ENCODE data around the gene IL1RN. TPM values are rescaled to one million over a fixed set of nuclear protein-coding genes. Genes with fewer than 3 reads are reported as not detected.

IL1RN gene
- polyA plus RNA-seq, 1 donor from 2014 or later: not detected

DNA sequence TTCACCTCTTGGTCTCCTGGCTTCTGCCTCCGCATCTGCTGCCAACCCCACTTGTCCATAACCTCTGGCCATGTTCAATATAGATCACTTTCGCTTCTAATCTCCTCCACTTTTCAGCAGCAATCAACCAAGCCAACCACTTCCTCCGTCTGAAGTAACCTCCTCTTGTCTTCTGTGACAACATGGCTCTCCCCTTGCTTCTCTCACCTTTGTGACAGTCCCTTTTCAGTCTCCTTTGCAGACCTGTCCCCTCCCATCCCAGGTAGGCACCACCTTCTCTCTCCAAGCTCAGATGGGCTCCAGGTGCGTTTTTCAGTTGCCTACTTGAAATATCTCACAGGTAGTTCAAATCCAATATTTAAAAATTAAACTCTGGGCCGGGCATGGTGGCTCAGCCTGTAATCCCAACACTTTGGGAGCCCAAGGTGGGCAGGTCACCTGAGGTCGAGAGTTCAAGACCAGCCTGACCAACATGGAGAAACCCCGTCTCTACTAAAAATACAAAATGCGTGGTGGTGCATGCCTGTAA is 41.7 kb downstream of the IL1RN start:
- H3F3A ChIP-seq (ENCODE audit: insufficient read depth, low read length, poor library complexity, severe bottlenecking): no peaks in the 10 kb centered on the region

DNA sequence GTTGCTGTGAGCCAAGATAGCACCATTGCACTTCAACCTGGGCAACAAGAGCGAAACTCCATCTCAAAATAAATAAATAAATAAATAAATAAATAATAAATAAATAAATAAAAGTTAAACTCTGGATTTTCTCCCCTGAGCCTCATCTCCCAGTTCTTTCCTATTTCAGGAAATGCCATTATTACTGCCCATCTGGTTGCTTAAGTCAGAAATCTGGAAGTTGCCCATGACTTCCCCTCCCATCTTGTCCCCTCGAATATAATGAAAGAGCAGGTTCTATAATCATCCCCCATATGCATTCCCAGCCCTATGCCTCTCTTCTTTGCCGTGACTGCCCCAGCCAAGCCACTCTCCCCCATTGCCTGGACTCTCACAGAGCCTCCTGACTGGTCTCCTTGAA is 42.2 kb downstream of the IL1RN start:
- H3K79me2 ChIP-seq (replicated peaks; ENCODE audit: insufficient read depth, low read length): no peaks in the 10 kb centered on the region
- no peak overlapping the region for H3K4me3 ChIP-seq (ENCODE audit: low read length)
- TF ChIP-seq MXI1 (conservative IDR thresholded peaks at IDR 0.05; ENCODE audit: poor library complexity, severe bottlenecking) (no peak), EP300 (conservative IDR thresholded peaks at IDR 0.05; ENCODE audit: poor library complexity, severe bottlenecking) (no peak), EZH2 (IDR thresholded peaks at IDR 0.05; ENCODE audit: borderline replicate concordance, insufficient read depth, low read length, poor library complexity, severe bottlenecking) (no peak), POLR2AphosphoS5 (IDR thresholded peaks at IDR 0.05) (no peak), TAF1 (IDR thresholded peaks at IDR 0.05; ENCODE audit: low read depth) (no peak)
- TF ChIP-seq, protein P1, sequence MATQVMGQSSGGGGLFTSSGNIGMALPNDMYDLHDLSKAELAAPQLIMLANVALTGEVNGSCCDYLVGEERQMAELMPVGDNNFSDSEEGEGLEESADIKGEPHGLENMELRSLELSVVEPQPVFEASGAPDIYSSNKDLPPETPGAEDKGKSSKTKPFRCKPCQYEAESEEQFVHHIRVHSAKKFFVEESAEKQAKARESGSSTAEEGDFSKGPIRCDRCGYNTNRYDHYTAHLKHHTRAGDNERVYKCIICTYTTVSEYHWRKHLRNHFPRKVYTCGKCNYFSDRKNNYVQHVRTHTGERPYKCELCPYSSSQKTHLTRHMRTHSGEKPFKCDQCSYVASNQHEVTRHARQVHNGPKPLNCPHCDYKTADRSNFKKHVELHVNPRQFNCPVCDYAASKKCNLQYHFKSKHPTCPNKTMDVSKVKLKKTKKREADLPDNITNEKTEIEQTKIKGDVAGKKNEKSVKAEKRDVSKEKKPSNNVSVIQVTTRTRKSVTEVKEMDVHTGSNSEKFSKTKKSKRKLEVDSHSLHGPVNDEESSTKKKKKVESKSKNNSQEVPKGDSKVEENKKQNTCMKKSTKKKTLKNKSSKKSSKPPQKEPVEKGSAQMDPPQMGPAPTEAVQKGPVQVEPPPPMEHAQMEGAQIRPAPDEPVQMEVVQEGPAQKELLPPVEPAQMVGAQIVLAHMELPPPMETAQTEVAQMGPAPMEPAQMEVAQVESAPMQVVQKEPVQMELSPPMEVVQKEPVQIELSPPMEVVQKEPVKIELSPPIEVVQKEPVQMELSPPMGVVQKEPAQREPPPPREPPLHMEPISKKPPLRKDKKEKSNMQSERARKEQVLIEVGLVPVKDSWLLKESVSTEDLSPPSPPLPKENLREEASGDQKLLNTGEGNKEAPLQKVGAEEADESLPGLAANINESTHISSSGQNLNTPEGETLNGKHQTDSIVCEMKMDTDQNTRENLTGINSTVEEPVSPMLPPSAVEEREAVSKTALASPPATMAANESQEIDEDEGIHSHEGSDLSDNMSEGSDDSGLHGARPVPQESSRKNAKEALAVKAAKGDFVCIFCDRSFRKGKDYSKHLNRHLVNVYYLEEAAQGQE (IDR thresholded peaks at IDR 0.05; ENCODE audit: borderline replicate concordance): no peak
- TF ChIP-seq, protein P2, sequence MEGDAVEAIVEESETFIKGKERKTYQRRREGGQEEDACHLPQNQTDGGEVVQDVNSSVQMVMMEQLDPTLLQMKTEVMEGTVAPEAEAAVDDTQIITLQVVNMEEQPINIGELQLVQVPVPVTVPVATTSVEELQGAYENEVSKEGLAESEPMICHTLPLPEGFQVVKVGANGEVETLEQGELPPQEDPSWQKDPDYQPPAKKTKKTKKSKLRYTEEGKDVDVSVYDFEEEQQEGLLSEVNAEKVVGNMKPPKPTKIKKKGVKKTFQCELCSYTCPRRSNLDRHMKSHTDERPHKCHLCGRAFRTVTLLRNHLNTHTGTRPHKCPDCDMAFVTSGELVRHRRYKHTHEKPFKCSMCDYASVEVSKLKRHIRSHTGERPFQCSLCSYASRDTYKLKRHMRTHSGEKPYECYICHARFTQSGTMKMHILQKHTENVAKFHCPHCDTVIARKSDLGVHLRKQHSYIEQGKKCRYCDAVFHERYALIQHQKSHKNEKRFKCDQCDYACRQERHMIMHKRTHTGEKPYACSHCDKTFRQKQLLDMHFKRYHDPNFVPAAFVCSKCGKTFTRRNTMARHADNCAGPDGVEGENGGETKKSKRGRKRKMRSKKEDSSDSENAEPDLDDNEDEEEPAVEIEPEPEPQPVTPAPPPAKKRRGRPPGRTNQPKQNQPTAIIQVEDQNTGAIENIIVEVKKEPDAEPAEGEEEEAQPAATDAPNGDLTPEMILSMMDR (IDR thresholded peaks at IDR 0.05; ENCODE audit: poor library complexity, severe bottlenecking): no peak
- H3K9me2 ChIP-seq (ENCODE audit: insufficient read depth, low read length): no peaks in the 10 kb centered on the region
- H3K27ac ChIP-seq (ENCODE audit: low read length): no peak overlapping the region
- no peaks in the 10 kb centered on the region for H4K20me1 ChIP-seq (ENCODE audit: insufficient read depth)
- no peak overlapping the region for H3K9ac ChIP-seq (ENCODE audit: low read length)
- no peak overlapping the region for H3K4me2 ChIP-seq (ENCODE audit: low read length)
- H3K36me3 ChIP-seq (ENCODE audit: insufficient read depth, low read length): no peaks in the 10 kb centered on the region
- H3F3A ChIP-seq (ENCODE audit: insufficient read depth, low read length, poor library complexity, severe bottlenecking): no peaks in the 10 kb centered on the region
- no peaks in the 10 kb centered on the region for H3K9me3 ChIP-seq (ENCODE audit: low read length)
- H3K27me3 ChIP-seq (ENCODE audit: insufficient read depth, low read depth, low read length): no peaks in the 10 kb centered on the region
- no peak overlapping the region for H2AFZ ChIP-seq (ENCODE audit: low read depth, low read length)

More for the DNA sequence above, 41.7 kb downstream of the IL1RN start:
- no peaks in the 10 kb centered on the region for H3K9me3 ChIP-seq (ENCODE audit: low read length)
- no peaks in the 10 kb centered on the region for H3K36me3 ChIP-seq (ENCODE audit: insufficient read depth, low read length)
- H4K20me1 ChIP-seq (ENCODE audit: insufficient read depth): no peaks in the 10 kb centered on the region
- no peak overlapping the region for H3K4me3 ChIP-seq (ENCODE audit: low read length)
- H3K4me2 ChIP-seq (ENCODE audit: low read length): no peak overlapping the region
- H3K9ac ChIP-seq (ENCODE audit: low read length): no peak overlapping the region
- TF ChIP-seq, protein P1 (IDR thresholded peaks at IDR 0.05; ENCODE audit: borderline replicate concordance): no peak
- TF ChIP-seq RAD21 (conservative IDR thresholded peaks at IDR 0.05): no peak
- no peak for TF ChIP-seq TAF1 (IDR thresholded peaks at IDR 0.05; ENCODE audit: low read depth)
- H3K27me3 ChIP-seq (ENCODE audit: insufficient read depth, low read depth, low read length): no peaks in the 10 kb centered on the region
- H3K9me2 ChIP-seq (ENCODE audit: insufficient read depth, low read length): no peaks in the 10 kb centered on the region
- no peaks in the 10 kb centered on the region for H3K79me2 ChIP-seq (replicated peaks; ENCODE audit: insufficient read depth, low read length)
- no peak overlapping the region for H2AFZ ChIP-seq (ENCODE audit: low read depth, low read length)
- no peak overlapping the region for H3K27ac ChIP-seq (ENCODE audit: low read length)

All from neural cell (in vitro differentiated cells).